ENCODE results near the gene COLEC12. TPM values are rescaled to one million over a fixed set of nuclear protein-coding genes. Genes with fewer than 3 reads are reported as not detected.

The COLEC12 gene
- total RNA-seq, 2 experiments from 2014 or later, result not detected

- no peaks in the 10 kb centered on the region for H3K9me3 Mint-ChIP-seq
- H3K27ac ChIP-seq (ENCODE audit: low read depth in 1 of 2, low read length in 2 of 2), result no peak overlapping the region
- intact Hi-C loops (cut with DNase I, micrococcal nuclease), result no loop called here
- no peaks in the 10 kb centered on the region for H3K4me1 Mint-ChIP-seq (ENCODE audit: low read depth)
- ATAC-seq (ENCODE audit: poor library complexity) (no peak), DNase-seq (no peak)
- ChIA-PET CTCF (no interaction called here), POLR2A (no interaction called here)
- peaks cover 0 to 9% of the 10 kb centered on the region in 2 experiments for H3K27me3 ChIP-seq (ENCODE audit: control insufficient read depth in 1 of 2, insufficient read depth in 2 of 2, low read length in 2 of 2)
- no peaks in the 10 kb centered on the region for H3K4me1 ChIP-seq (ENCODE audit: insufficient read depth, low read length)
- no peak for TF ChIP-seq CTCF (IDR thresholded peaks at IDR 0.05)
- H3K4me3 Mint-ChIP-seq, result no peak overlapping the region
- no peak overlapping the region for H3K4me3 ChIP-seq (ENCODE audit: low read length)
- no peak overlapping the region for H3K27ac Mint-ChIP-seq
- no peaks in the 10 kb centered on the region for H3K9me3 ChIP-seq (ENCODE audit: control insufficient read depth in 1 of 2, insufficient read depth in 1 of 2, low read length in 2 of 2)
- no peaks in the 10 kb centered on the region for H3K36me3 Mint-ChIP-seq (ENCODE audit: low read depth)
- no peaks in the 10 kb centered on the region for H3K36me3 ChIP-seq (ENCODE audit: insufficient read depth, low read length)
- H3K27me3 Mint-ChIP-seq, result peaks cover 24% of the 10 kb centered on the region
Observed at GRCh38 chr18:505483-506122, 5.1 kb upstream of the COLEC12 start.

- DNase-seq (no peak), ATAC-seq (ENCODE audit: poor library complexity) (no peak)
- CTCF ChIA-PET, result no interaction called here
- Mint-ChIP-seq H3K27ac (no peak overlapping the region), H3K36me3 (ENCODE audit: low read depth) (no peaks in the 10 kb centered on the region), H3K4me1 (ENCODE audit: low read depth) (no peaks in the 10 kb centered on the region), H3K27me3 (peaks cover 52% of the 10 kb centered on the region), H3K9me3 (no peaks in the 10 kb centered on the region), H3K4me3 (no peak overlapping the region)
- H3K4me3 ChIP-seq (ENCODE audit: low read length), result no peak overlapping the region
- H3K27me3 ChIP-seq (ENCODE audit: control insufficient read depth in 1 of 2, insufficient read depth in 2 of 2, low read length in 2 of 2), result peaks cover 13 to 38% of the 10 kb centered on the region in 2 experiments
- H3K36me3 ChIP-seq (ENCODE audit: insufficient read depth, low read length), result no peaks in the 10 kb centered on the region
- no peak for TF ChIP-seq CTCF (IDR thresholded peaks at IDR 0.05)
- H3K27ac ChIP-seq (ENCODE audit: low read depth in 1 of 2, low read length in 2 of 2), result no peak overlapping the region
- H3K9me3 ChIP-seq (ENCODE audit: control insufficient read depth in 1 of 2, insufficient read depth in 1 of 2, low read length in 2 of 2), result no peaks in the 10 kb centered on the region
- peaks cover 5% of the 10 kb centered on the region for H3K4me1 ChIP-seq (ENCODE audit: insufficient read depth, low read length)
- intact Hi-C loops (cut with DNase I, micrococcal nuclease), result no loop called here
- POLR2A ChIA-PET, result no interaction called here
Observed at GRCh38 chr18:501406-501714, 859 bp upstream of the COLEC12 start.

- H3K36me3 ChIP-seq (ENCODE audit: insufficient read depth, low read length), result no peaks in the 10 kb centered on the region
- no peak overlapping the region for H3K4me3 ChIP-seq (ENCODE audit: low read length)
- TF ChIP-seq CTCF (IDR thresholded peaks at IDR 0.05), result no peak
- intact Hi-C loops (cut with DNase I, micrococcal nuclease), result no loop called here
- H3K27ac ChIP-seq (ENCODE audit: low read depth in 1 of 2, low read length in 2 of 2), result no peak overlapping the region
- no peaks in the 10 kb centered on the region for H3K9me3 ChIP-seq (ENCODE audit: control insufficient read depth in 1 of 2, insufficient read depth in 1 of 2, low read length in 2 of 2)
- no peak for DNase-seq
- Mint-ChIP-seq H3K4me1 (ENCODE audit: low read depth) (no peaks in the 10 kb centered on the region), H3K4me3 (no peak overlapping the region), H3K36me3 (ENCODE audit: low read depth) (no peaks in the 10 kb centered on the region), H3K27ac (no peak overlapping the region), H3K9me3 (no peaks in the 10 kb centered on the region), H3K27me3 (peaks cover 58% of the 10 kb centered on the region)
- ATAC-seq (ENCODE audit: poor library complexity), result no peak
- H3K27me3 ChIP-seq (ENCODE audit: control insufficient read depth in 1 of 2, insufficient read depth in 2 of 2, low read length in 2 of 2), result peaks cover 13 to 39% of the 10 kb centered on the region in 2 experiments
- CTCF ChIA-PET, result no interaction called here
- H3K4me1 ChIP-seq (ENCODE audit: insufficient read depth, low read length), result peaks cover 5% of the 10 kb centered on the region
- POLR2A ChIA-PET, result no interaction called here
Observed at GRCh38 chr18:499776-500631, 497 bp downstream of the COLEC12 start.

All from CD4-positive, alpha-beta T cell (primary cell).